Measurements from ENCODE around the gene LRRC75A.
"Not testable (repeated sequence)": the region's sequence is repeated elsewhere in the genome, so short reads cannot be mapped to it uniquely, and the experiment has no call there.

Gene LRRC75A

GRCh38 chr17:16428098-16428882 lies 63.7 kb downstream of the LRRC75A start:
- peak; percentile 77 for DNase-seq

- no peak for DNase-seq
These were observed 65.0 kb downstream of the LRRC75A start for GRCh38 chr17:16427020-16427419.

DNA sequence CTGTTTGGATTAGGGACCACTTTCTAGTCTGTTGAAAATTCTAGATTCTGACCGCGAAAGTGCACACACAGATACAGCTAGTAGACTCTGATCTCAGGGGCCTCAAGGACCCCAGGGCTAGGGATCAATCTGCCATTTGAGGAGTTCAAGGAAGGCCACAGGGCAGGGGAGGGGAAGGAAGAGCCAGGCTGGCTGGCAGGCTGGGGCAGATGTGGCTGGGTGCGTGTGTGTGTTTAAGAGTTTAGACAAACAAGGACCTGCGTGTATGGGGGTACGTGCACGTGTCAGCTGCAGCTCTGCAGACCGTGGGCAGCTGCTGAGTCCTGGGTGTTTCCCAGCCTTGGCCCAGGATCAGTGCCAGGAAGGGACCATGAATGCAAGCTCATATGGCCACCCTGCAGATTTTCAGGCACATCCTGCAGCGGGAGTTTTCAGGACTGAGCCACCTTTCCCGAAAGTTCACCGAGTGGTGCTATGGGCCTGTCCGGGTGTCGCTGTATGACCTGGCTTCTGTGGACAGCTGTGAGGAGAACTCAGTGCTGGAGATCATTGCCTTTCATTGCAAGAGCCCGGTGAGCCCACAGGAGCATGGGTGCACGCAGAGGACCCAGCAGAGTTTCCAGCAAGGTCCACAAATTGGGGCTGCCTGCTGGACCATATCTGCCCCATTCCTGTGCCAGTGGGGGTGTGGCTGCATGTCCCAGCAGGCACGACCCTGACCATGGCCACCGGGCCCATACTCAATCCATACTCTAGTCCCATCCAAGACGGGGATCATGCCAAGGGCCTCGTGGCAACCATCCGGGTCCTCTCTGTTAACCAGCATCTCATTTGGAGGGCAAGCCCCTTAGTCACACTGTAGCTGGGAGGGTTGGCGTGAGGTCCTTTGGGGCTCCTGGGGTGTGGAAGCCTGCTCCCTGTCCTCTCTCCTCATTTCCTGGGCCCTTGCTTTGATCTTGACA lies 66.0 kb downstream of the LRRC75A start:
- DNase-seq: no peak

DNA sequence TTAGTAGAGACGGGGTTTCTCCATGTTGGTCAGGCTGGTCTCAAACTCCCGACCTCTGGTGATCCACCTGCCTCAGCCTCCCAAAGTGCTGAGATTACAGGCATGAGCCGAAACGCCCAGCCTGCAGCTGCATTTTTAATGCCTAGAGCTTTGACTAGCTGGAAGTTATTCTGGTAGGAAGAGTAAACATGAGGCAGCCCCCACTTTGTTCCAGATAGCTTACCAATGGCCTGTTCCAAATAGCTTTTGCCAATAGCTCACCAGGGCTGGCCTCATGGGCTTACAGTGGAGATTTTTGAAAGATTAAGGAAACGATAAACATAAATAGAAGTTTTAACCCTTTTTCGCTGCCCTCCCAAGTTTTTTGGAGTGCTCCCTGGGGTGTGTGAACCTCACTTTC lies 66.8 kb downstream of the LRRC75A start:
- no peak for DNase-seq

DNA sequence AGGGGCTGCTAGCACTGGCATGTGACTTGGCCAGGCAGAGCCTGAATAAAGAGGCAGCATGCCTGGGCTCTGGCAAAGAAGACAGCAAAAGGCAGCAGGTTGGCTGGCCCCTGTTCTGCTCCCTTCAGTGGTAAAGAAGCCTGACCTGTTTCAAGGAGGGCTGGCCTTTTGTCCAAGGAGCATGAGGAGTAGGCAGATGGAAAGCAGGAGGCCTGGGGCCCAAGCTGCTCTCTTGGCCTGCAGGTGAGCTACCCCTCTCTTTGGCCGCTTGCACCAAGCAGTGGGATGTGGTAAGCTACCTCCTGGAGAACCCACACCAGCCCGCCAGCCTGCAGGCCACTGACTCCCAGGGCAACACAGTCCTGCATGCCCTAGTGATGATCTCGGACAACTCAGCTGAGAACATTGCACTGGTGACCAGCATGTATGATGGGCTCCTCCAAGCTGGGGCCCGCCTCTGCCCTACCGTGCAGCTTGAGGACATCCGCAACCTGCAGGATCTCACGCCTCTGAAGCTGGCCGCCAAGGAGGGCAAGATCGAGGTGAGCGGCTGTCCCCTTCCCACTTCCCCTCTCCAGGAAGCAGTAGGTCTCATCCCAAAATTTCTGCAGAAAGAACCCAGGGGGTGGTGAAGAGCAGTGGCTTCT lies 68.6 kb downstream of the LRRC75A start:
- DNase-seq: no peak

- no peak for DNase-seq
These were observed 69.6 kb downstream of the LRRC75A start for GRCh38 chr17:16422416-16422815.

GRCh38 chr17:16419929-16420271 lies 72.1 kb downstream of the LRRC75A start:
- peak; percentile 72 for DNase-seq

DNA sequence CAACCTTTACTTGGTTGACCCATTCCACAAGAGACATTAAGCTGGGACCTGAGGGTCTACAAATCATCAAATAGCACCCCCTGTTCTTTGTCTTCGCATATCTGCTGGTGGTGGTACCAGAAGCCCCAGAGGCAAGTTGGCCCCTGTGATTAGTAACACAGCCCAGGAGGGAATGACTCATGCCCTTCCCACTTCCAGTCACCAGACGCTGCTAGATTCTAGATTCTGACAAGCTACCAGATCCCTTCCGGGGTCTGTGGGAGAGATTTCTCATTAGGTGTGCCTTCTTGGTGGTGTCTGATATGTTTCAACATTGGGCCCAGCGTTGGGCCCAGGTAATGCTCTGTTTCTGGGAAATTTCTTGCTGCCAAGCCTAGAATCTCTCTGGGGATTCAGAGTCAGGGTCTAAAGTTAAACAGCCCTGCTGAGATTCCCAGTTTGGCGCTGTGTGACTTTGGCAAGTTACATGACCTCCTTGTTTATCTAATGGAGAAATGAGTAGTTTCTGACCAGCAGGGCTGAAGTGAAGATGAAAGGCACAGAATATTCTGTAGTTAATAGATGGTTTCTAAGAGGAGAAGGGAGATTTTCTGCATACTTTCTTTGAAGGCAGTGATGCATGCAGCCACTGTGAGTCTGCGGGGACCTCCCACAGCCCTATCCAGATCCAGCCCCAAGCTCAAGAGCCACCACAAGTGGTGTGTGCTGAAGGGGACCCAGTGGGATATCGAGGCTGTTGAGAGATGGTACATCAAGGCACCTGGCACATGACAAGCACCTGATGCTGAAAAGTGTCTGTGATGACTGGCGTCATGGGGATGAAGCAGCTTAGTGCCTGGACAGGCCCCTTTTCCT lies 72.7 kb downstream of the LRRC75A start:
- DNase-seq: peak; percentile 83

DNA sequence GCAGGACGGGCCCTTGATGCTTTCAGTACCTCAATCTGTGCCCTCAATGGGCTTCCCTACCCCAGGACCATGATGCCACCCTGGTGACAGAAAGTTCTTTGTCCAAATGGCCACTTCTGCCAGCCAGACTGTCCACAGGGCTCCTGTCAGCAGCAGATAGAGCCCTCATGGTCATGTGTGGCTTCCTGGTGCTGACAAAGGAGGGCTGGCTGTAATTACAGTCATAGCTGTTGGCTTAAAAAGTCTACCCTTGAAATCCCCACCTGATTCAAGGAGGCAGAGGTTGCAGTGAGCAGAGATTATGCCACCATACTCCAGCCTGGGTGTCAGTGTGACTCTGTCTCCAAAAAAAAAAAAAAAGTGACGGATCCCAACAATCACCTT lies 73.3 kb downstream of the LRRC75A start:
- peak; percentile 24 for DNase-seq

DNA sequence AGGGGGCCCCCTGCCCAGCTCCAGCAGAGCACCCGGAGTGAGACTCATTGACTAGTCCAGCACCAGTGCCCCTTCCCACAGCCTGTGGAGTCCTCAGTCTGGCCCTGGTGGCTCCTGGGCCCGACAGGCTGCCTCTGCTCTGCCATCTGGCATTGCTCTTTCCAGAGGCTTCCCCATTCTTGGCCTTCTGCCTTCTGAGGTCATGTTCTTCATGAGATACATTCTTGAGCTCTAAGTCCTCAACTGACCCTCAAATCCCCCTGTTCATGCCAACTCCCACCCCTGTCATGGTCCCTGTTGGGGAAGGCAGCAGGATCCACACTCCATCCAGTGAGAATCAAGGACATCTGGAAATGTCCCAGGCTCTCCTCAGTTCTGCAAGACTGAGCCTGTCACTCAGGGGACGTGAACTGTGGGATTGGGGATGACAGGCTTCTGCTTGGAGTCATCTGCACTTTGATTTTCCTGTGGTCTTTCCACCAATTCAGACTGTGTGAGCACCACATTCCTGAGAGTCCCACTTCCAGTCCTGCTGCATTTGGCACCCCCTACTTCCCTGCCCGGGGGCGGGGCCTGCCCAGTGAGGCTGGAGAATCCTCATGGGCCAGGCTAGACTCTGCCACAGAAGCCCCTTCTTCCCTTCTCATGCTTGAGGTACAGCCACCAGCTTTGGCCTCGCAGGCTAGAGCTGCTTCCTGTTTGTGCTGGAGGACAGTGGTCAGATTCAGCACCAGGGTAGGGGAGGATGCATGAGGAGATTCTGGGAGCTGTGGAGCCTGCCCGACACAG lies 73.9 kb downstream of the LRRC75A start:
- DNase-seq: no peak

DNA sequence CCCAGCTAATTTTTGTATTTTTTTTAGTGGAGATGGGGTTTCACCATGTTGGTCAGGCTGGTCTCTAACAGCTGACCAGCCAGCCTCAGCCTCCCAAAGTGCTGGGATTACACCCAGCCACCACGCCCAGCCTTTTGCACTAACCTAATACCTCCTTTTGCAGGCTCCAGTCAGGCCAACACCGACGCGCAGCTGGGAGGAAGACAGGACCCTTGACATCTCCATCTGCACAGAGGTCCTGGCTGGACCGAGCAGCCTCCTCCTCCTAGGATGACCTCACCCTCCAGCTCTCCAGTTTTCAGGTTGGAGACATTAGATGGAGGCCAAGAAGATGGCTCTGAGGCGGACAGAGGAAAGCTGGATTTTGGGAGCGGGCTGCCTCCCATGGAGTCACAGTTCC lies 74.6 kb downstream of the LRRC75A start:
- DNase-seq: no peak

GRCh38 chr17:16415031-16415924 lies 76.7 kb downstream of the LRRC75A start, which contains the start of gene TRPV2:
Gene TRPV2 (plus strand): TSS chr17:16415571. CDS start chr17:16417669, 2,098 bp downstream.
- DNase-seq: peak; percentile 61

- peak; percentile 30 for DNase-seq
These were observed 83.9 kb downstream of the LRRC75A start for GRCh38 chr17:16407911-16408588.

- peak; percentile 34 for DNase-seq
These were observed 85.0 kb downstream of the LRRC75A start for GRCh38 chr17:16406742-16407674.

- not testable (repeated sequence) for DNase-seq
These were observed 88.1 kb downstream of the LRRC75A start for GRCh38 chr17:16403847-16404246.

DNA sequence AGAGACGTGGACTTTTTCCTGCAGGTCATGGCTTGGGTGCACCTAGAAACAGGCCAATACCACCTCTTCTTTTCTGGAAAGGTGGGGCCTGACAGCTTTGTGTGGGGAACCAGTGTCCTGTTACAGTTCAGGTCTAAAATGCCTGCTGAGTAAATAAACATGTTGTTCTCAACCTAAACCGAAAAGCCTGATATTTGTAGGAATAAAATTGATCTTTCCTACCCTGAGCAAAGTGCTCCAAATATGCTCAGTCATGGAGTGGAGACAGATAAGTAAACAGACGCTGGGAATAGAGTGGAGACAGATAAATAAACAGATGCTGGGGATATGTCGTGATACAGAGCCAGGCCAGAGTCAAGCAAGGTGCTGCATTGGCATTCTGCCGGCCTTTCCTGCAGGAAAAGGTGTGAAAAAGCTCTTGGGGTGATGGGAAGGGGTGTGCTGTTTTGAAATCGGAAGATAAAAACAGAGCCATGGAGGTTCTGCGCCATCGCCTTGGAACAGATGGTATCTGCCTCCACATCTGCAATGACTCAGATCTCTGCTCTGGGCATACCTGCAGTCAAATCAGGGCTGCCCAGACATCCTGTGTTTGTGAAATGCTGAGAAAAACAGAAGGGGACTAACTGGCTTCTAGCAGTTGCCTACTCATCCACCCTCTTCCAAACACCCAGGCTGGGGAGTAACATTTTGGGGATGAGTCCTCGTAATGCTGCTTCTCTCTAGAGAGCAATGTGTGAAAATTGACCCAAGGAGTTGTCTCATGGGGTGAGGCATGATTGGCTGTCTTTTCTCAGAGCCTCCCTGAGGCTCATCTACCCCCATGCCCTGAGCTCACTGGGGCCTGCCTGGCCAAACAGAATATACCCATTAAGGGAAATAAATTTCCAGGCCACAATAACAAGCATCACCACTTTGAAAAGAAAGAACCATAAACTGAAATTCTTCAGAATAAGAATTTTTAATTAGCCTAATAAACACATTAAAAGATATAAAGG lies 93.4 kb downstream of the LRRC75A start:
- no peak for DNase-seq

DNA sequence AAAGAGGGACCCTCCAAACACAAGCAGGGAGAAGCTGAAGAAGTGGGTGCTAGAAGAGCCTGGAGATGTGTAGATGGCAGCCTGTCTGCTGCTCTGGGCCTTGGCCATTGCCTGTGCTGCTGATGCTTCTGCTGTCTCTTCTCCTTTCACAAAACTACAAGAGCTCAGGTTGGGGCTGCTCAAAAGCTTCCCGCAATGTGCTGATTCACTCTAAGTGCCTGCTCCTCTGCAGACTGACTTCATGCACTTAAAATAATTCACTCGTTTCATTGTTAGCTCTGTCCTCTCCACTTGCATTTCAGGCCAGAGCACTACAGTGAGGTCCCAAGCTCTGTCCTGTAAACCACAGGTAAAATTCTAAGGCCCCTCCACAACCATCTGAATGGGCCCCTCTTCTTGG lies 95.3 kb downstream of the LRRC75A start:
- DNase-seq: not testable (repeated sequence)

All from stimulated activated CD4-positive, alpha-beta T cell treated with anti-CD3 and anti-CD28 coated beads, Interleukin-15, amount 100 ng/mL, for 24 hours (primary cell).